SK-N-SH treated with all-trans-retinoic acid at 6 μM for 48 hours (cell line): ENCODE measurements around the gene HEATR3.

Source experiments
- ARNTL ChIP-seq: fragments of 450-650 bp; formaldehyde crosslinking; IDR thresholded peaks from 2 replicates; pipeline ENCODE4 v1.5.0; 2020; ENCODE audit warnings: low read depth, mild to moderate bottlenecking, moderate library complexity, borderline replicate concordance
- BACH2 ChIP-seq: fragments of 250-450 bp; sonication (Bioruptor Pico); IDR thresholded peaks from 2 replicates; pipeline ENCODE4 v1.9.0; 2021; ENCODE audit warnings: mild to moderate bottlenecking, borderline replicate concordance
- CSRNP3 ChIP-seq: fragments of 250-450 bp; sonication (Bioruptor Pico); IDR thresholded peaks from 2 replicates; pipeline ENCODE4 v1.5.1; 2021; ENCODE audit warnings: mild to moderate bottlenecking, moderate library complexity
- GLIS3 ChIP-seq: fragments of 250-450 bp; sonication (Bioruptor Pico); IDR thresholded peaks from 2 replicates; pipeline ENCODE4 v1.5.0; 2020; ENCODE audit warnings: mild to moderate bottlenecking, moderate library complexity
- PATZ1 ChIP-seq: fragments of 250-450 bp; sonication (Bioruptor Pico); IDR thresholded peaks from 2 replicates; pipeline ENCODE4 v1.8.0; 2020; ENCODE audit warnings: mild to moderate bottlenecking, moderate library complexity, borderline replicate concordance
- POU6F1 ChIP-seq: fragments of 250-450 bp; sonication (Bioruptor Pico); IDR thresholded peaks from 2 replicates; pipeline ENCODE4 v1.8.0; 2021; ENCODE audit warnings: low read depth, mild to moderate bottlenecking, moderate library complexity, borderline replicate concordance
- RARB ChIP-seq: fragments of 250-450 bp; sonication (Bioruptor Pico); IDR thresholded peaks from 2 replicates; pipeline ENCODE4 v1.8.0; 2021; ENCODE audit warnings: mild to moderate bottlenecking, moderate library complexity
- SNAI2 ChIP-seq: fragments of 250-450 bp; sonication (Bioruptor Pico); IDR thresholded peaks from 2 replicates; pipeline ENCODE4 v1.5.0; 2020; ENCODE audit warnings: mild to moderate bottlenecking, moderate library complexity
- TCF4 ChIP-seq: fragments of 250-450 bp; sonication (Bioruptor Pico); IDR thresholded peaks from 2 replicates; pipeline ENCODE4 v1.8.0; 2021; ENCODE audit warnings: mild to moderate bottlenecking, moderate library complexity, borderline replicate concordance
- TOX ChIP-seq: fragments of 250-450 bp; sonication (Bioruptor Pico); IDR thresholded peaks from 2 replicates; pipeline ENCODE4 v1.8.0; 2021; ENCODE audit warnings: mild to moderate bottlenecking, moderate library complexity, borderline replicate concordance
- ZC3H10 ChIP-seq: fragments of 250-450 bp; sonication (Bioruptor Pico); IDR thresholded peaks from 2 replicates; pipeline ENCODE4 v1.5.1; 2021; ENCODE audit warnings: mild to moderate bottlenecking, moderate library complexity
- ZFP30 ChIP-seq: fragments of 450-650 bp; formaldehyde crosslinking; IDR thresholded peaks from 2 replicates; pipeline ENCODE4 v1.5.0; 2022; ENCODE audit warnings: mild to moderate bottlenecking, moderate library complexity
- ZNF565 ChIP-seq: fragments of 450-650 bp; formaldehyde crosslinking; conservative IDR thresholded peaks from 2 replicates; pipeline ENCODE4 v1.5.0; 2020; ENCODE audit warnings: low read depth, mild to moderate bottlenecking, moderate library complexity
- ZNF8 ChIP-seq: fragments of 450-650 bp; formaldehyde crosslinking; IDR thresholded peaks from 2 replicates; pipeline ENCODE4 v1.5.0; 2020; ENCODE audit warnings: mild to moderate bottlenecking, moderate library complexity

- TF ChIP-seq SNAI2 (CRISPR knock-in tag) (no peak), POU6F1 (CRISPR knock-in tag) (no peak), ZFP30 (CRISPR knock-in tag) (no peak), TCF4 (CRISPR knock-in tag) (no peak), ZNF8 (CRISPR knock-in tag) (no peak), ARNTL (CRISPR knock-in tag) (no peak), PATZ1 (CRISPR knock-in tag) (no peak), RARB (CRISPR knock-in tag) (no peak), CSRNP3 (no peak), TOX (no peak), ZNF565 (CRISPR knock-in tag) (no peak), ZC3H10 (CRISPR knock-in tag) (no peak), GLIS3 (CRISPR knock-in tag) (no peak), BACH2 (no peak)
Observed at GRCh38 chr16:50065241-50065623, 538 bp upstream of the HEATR3 start.
